Keratinocyte (primary cell): ENCODE measurements around the gene CLCN1. TPM values are rescaled to one million over a fixed set of nuclear protein-coding genes. Genes with fewer than 3 reads are reported as not detected.
A peak's percentile ranks its signal among the peaks of the same experiment; 100 is the strongest.
"Not testable (repeated sequence)": the region's sequence is repeated elsewhere in the genome, so short reads cannot be mapped to it uniquely, and the experiment has no call there.

ENCODE experiments used
- DNase-seq: peaks from one replicate; pipeline ENCODE4 v3.0.0-alpha.2; 2011; ENCODE audit warnings: low read depth, missing footprints, low spot score
- FAIRE-seq: peaks from 2 replicates; lab custom pipeline; 2011; peaks lifted over from hg19 to GRCh38; lab: Jason Lieb, UNC
- H2AFZ ChIP-seq: 2 replicates; pipeline ENCODE4 v1.6.0; 2012; ENCODE audit warnings: low read length, control low read depth, inconsistent platforms; ENCODE audit not compliant: control insufficient read depth
- H3K27ac ChIP-seq: 2 replicates; pipeline ENCODE4 v1.5.1; 2011; ENCODE audit warnings: low read length; ENCODE audit not compliant: control insufficient read depth, insufficient read depth
- H3K27me3 ChIP-seq: 3 replicates; pipeline ENCODE4 v1.6.0; 2011; ENCODE audit warnings: low read length; ENCODE audit not compliant: control insufficient read depth, insufficient read depth; ENCODE audit errors: extremely low read depth
- H3K36me3 ChIP-seq, 2 experiments: 2 replicates in 1 of 2; 3 replicates in 1 of 2; pipeline ENCODE4 v1.5.1; 2011; ENCODE audit warnings: low read length in 2 of 2, mild to moderate bottlenecking in 1 of 2; ENCODE audit not compliant: control insufficient read depth in 2 of 2, insufficient read depth in 2 of 2; ENCODE audit errors: extremely low read depth in 1 of 2
- H3K4me1 ChIP-seq: 3 replicates; pipeline ENCODE4 v1.5.1; 2011; ENCODE audit warnings: low read length; ENCODE audit not compliant: control insufficient read depth, insufficient read depth; ENCODE audit errors: extremely low read depth
- H3K4me2 ChIP-seq: 3 replicates; pipeline ENCODE4 v1.6.0; 2011; ENCODE audit warnings: low read depth, low read length; ENCODE audit not compliant: control insufficient read depth, insufficient read depth; ENCODE audit errors: extremely low read depth
- H3K4me3 ChIP-seq, 3 experiments: fragments of 200-600 bp in 1 of 3; sonication (generic) in 1 of 3; 2 replicates in 2 of 3; 3 replicates in 1 of 3; pipeline ENCODE4 v1.5.1; 2011 to 2016; ENCODE audit warnings: low read length in 3 of 3, mild to moderate bottlenecking in 3 of 3, control low read depth in 2 of 3, inconsistent platforms in 1 of 3, low read depth in 1 of 3, mixed read lengths in 1 of 3, mixed run types in 1 of 3, moderate library complexity in 1 of 3; ENCODE audit not compliant: control insufficient read depth in 2 of 3, insufficient read depth in 2 of 3; ENCODE audit errors: extremely low read depth in 1 of 3
- H3K79me2 ChIP-seq: 2 replicates; pipeline ENCODE4 v1.6.0; 2012; ENCODE audit warnings: low read length; ENCODE audit not compliant: control insufficient read depth, insufficient read depth
- H3K9ac ChIP-seq: 3 replicates; pipeline ENCODE4 v1.6.0; 2011; ENCODE audit warnings: low read length; ENCODE audit not compliant: control insufficient read depth, insufficient read depth; ENCODE audit errors: extremely low read depth
- H3K9me1 ChIP-seq: 3 replicates; pipeline ENCODE4 v1.6.0; 2011; ENCODE audit warnings: low read length; ENCODE audit not compliant: control insufficient read depth, insufficient read depth; ENCODE audit errors: extremely low read depth
- H3K9me3 ChIP-seq: 2 replicates; pipeline ENCODE4 v1.5.1; 2012; ENCODE audit warnings: low read depth, low read length; ENCODE audit not compliant: control insufficient read depth
- H4K20me1 ChIP-seq: 3 replicates; pipeline ENCODE4 v1.6.0; 2011; ENCODE audit warnings: low read length; ENCODE audit not compliant: control insufficient read depth, insufficient read depth; ENCODE audit errors: extremely low read depth
- EZH2 ChIP-seq: IDR thresholded peaks from one replicate; pipeline ENCODE4 v1.6.1; 2012; ENCODE audit warnings: inconsistent platforms, mild to moderate bottlenecking, low read length, moderate library complexity
- dilution Hi-C: fragments of 300-500 bp; cut with MboI; formaldehyde crosslinking; loops from one replicate; pipeline ENCODE4 v1.7.0; 2020; ENCODE audit warnings: low sequenced_read_pairs; ENCODE audit not compliant: extremely low pct_ligation_motif_present
- polyA plus RNA-seq, 5 experiments: library from polyadenylated mRNA; depleted of rRNA in 3 of 5; stranded (reverse) in 3 of 5; stranded (forward) in 1 of 5; unstranded in 1 of 5; fragments of >200 nt; gene quantifications; 1 replicate in 1 of 5; 2 replicates in 3 of 5; 3 replicates in 1 of 5; pipeline versions ENCODE4 v1.2.1 to v1.2.3, GENCODE V29; 2011 to 2012; ENCODE audit warnings: missing spikeins in 2 of 5, low read depth in 1 of 5, low replicate concordance in 1 of 5
- TF ChIP-seq, protein P1 (sequence below), 3 experiments: IDR thresholded peaks in 1 of 3; conservative IDR thresholded peaks in 1 of 3; optimal IDR thresholded peaks in 1 of 3; 2 replicates in 2 of 3; 3 replicates in 1 of 3; pipeline versions ENCODE3 to v1.5.1; 2011; ENCODE audit warnings: low read length in 3 of 3, mild to moderate bottlenecking in 3 of 3, moderate library complexity in 2 of 3, control low read depth in 1 of 3, inconsistent platforms in 1 of 3; ENCODE audit not compliant: insufficient read depth in 2 of 3; ENCODE audit errors: extremely low read depth in 1 of 3

The CLCN1 gene
- polyA plus RNA-seq, 1 donor (not counting 4 experiments of a cell fraction or from before 2014, with no cell fraction given): not detected

DNA sequence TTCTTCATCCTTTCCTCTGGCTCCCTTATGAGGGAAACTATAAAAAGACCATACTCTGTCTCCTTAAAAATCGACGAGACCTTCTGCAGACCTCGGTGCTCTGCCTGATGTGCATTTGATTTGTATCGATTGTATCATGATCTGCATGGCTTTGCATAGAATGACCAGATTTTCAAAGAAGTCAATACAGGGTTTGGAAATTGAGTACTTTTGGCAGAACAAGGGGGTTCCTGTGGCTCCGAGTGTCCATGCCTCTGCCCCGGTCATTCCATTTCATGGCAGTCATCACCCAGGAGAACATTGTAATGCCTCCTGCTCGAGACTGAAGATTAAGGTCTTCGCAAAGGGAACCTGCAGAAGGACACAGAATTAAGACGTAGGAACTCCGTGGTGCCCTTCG, 27.1 kb upstream of the CLCN1 start:
- dilution Hi-C loops: no loop called here
- H3K4me2 ChIP-seq: peak overlapping the region; percentile 92
- H3K4me1 ChIP-seq: peaks cover 39% of the 10 kb centered on the region

DNA sequence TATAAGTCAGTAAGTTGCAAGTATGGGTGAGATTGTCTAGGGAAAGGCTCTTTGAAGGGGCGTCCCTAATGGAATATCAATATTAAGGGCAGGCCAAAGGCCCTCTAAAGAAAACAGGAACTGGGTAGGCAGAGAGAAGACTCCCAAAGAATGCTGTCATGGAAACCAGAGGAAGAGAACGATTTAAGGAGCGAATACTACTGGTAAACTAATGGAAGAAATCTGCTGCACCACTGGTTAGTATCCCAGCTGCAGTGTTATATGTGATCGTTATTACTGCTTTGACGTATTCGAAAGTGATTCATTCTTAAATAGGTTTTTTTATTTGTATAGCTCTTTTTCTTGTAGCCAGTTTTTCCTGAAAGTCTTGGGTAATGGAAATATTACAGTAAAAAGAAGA, 26.5 kb upstream of the CLCN1 start:
- Histone ChIP-seq H3K9ac (peak overlapping the region; percentile 94), H2AFZ (no peak overlapping the region), H3K4me3 (peak overlapping the region; percentile 68 to 92 (median 87)), H3K9me1 (peaks cover 1% of the 10 kb centered on the region), H3K4me2 (peak overlapping the region; percentile 92), H3K4me1 (peaks cover 35% of the 10 kb centered on the region), H4K20me1 (no peaks in the 10 kb centered on the region), H3K79me2 (peaks cover 33% of the 10 kb centered on the region), H3K27me3 (no peaks in the 10 kb centered on the region), H3K36me3 (peaks cover 15 to 29% of the 10 kb centered on the region in 2 experiments), H3K27ac (peak overlapping the region; percentile 53), H3K9me3 (no peaks in the 10 kb centered on the region)
- FAIRE-seq (no peak), DNase-seq (no peak)
- TF ChIP-seq, protein P1, sequence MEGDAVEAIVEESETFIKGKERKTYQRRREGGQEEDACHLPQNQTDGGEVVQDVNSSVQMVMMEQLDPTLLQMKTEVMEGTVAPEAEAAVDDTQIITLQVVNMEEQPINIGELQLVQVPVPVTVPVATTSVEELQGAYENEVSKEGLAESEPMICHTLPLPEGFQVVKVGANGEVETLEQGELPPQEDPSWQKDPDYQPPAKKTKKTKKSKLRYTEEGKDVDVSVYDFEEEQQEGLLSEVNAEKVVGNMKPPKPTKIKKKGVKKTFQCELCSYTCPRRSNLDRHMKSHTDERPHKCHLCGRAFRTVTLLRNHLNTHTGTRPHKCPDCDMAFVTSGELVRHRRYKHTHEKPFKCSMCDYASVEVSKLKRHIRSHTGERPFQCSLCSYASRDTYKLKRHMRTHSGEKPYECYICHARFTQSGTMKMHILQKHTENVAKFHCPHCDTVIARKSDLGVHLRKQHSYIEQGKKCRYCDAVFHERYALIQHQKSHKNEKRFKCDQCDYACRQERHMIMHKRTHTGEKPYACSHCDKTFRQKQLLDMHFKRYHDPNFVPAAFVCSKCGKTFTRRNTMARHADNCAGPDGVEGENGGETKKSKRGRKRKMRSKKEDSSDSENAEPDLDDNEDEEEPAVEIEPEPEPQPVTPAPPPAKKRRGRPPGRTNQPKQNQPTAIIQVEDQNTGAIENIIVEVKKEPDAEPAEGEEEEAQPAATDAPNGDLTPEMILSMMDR (optimal IDR thresholded peaks at IDR 0.05 in 1 of 3, IDR thresholded peaks at IDR 0.05 in 1 of 3, conservative IDR thresholded peaks at IDR 0.05 in 1 of 3; ENCODE audit: extremely low read depth in 1 of 3, insufficient read depth in 2 of 3, low read length in 3 of 3): no peak
- no peak for TF ChIP-seq EZH2
- dilution Hi-C loops: no loop called here

More for the DNA sequence above, 27.1 kb upstream of the CLCN1 start:
- Histone ChIP-seq H3K9ac (peak overlapping the region; percentile 94), H4K20me1 (no peaks in the 10 kb centered on the region), H3K27me3 (no peaks in the 10 kb centered on the region), H3K79me2 (peaks cover 33% of the 10 kb centered on the region), H3K36me3 (peaks cover 12 to 25% of the 10 kb centered on the region in 2 experiments), H3K4me3 (peak overlapping the region; percentile 68 to 92 (median 87)), H3K9me1 (no peaks in the 10 kb centered on the region), H3K27ac (peak overlapping the region; percentile 53), H2AFZ (peak overlapping the region; percentile 86), H3K9me3 (no peaks in the 10 kb centered on the region)
- TF ChIP-seq, protein P1 (optimal IDR thresholded peaks at IDR 0.05 in 1 of 3, IDR thresholded peaks at IDR 0.05 in 1 of 3, conservative IDR thresholded peaks at IDR 0.05 in 1 of 3; ENCODE audit: extremely low read depth in 1 of 3, insufficient read depth in 2 of 3, low read length in 3 of 3): no peak
- TF ChIP-seq EZH2: no peak
- no peak for FAIRE-seq
- no peak for DNase-seq

DNA sequence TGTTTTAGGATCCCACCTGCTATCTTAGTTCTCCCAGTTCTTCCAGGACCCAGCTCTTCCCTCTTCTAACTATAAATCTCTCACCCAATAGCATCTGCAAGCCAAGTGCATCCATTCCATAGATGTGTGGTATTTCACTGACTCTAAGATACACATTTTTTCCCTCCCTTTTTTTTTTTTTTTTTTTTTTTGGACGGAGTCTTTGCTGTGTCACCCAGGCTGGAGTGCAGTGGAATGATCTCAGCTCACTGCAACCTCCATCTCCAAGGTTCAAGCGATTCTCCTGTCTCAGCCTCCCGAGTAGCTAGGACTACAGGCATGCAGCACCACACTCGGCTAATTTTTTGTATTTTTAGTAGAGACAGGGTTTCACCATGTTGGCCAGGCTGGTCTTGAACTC, 26.0 kb upstream of the CLCN1 start:
- not testable (repeated sequence) for FAIRE-seq

More for the DNA sequence above, 26.0 kb upstream of the CLCN1 start:
- H3K9me1 ChIP-seq, H3K9ac ChIP-seq, H4K20me1 ChIP-seq, DNase-seq, H3K9me3 ChIP-seq, H2AFZ ChIP-seq, H3K27me3 ChIP-seq, dilution Hi-C loops: not testable (repeated sequence)
- Histone ChIP-seq H3K4me3 (peak overlapping the region; percentile 68 to 92 (median 87)), H3K79me2 (peaks cover 36% of the 10 kb centered on the region), H3K27ac (peak overlapping the region; percentile 53), H3K4me2 (peak overlapping the region; percentile 92), H3K36me3 (peaks cover 18 to 34% of the 10 kb centered on the region in 2 experiments), H3K4me1 (peaks cover 31% of the 10 kb centered on the region)
